Sigmoid colon (tissue), 4 donors: ENCODE data around the gene NFIB.

Source experiments
- EP300 ChIP-seq, 4 donors: sonication (generic); formaldehyde crosslinking; IDR thresholded peaks; one replicate each; pipeline ENCODE4 v1.6.1; 2017; ENCODE audit warnings: antibody characterized with exemption in 4 of 4
- POLR2A ChIP-seq, 2 donors: fragments of 450-650 bp; IDR thresholded peaks; one replicate each; pipeline ENCODE4 v1.6.1; 2016; ENCODE audit warnings: antibody characterized with exemption in 2 of 2, mild to moderate bottlenecking in 2 of 2, moderate library complexity in 2 of 2
- TF ChIP-seq, protein P1 (sequence below), 4 experiments: fragments of 450-650 bp in 3 of 4; fragments of 200-600 bp in 1 of 4; IDR thresholded peaks; one replicate each; pipeline ENCODE4 v1.5.1; 2016 to 2019; ENCODE audit warnings: antibody characterized with exemption in 4 of 4, mild to moderate bottlenecking in 3 of 4, moderate library complexity in 2 of 4

GRCh38 chr9:14099737-14100136 lies 214.2 kb downstream of the NFIB start:
- TF ChIP-seq, protein P1, sequence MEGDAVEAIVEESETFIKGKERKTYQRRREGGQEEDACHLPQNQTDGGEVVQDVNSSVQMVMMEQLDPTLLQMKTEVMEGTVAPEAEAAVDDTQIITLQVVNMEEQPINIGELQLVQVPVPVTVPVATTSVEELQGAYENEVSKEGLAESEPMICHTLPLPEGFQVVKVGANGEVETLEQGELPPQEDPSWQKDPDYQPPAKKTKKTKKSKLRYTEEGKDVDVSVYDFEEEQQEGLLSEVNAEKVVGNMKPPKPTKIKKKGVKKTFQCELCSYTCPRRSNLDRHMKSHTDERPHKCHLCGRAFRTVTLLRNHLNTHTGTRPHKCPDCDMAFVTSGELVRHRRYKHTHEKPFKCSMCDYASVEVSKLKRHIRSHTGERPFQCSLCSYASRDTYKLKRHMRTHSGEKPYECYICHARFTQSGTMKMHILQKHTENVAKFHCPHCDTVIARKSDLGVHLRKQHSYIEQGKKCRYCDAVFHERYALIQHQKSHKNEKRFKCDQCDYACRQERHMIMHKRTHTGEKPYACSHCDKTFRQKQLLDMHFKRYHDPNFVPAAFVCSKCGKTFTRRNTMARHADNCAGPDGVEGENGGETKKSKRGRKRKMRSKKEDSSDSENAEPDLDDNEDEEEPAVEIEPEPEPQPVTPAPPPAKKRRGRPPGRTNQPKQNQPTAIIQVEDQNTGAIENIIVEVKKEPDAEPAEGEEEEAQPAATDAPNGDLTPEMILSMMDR (IDR thresholded peaks at IDR 0.05) = no peak
- TF ChIP-seq EP300 (IDR thresholded peaks at IDR 0.05) (no peak), POLR2A (IDR thresholded peaks at IDR 0.05) (no peak)
